GM18511 (cell line): ENCODE data around the gene GTF2H1.
A peak's percentile ranks its signal among the peaks of the same experiment; 100 is the strongest.

ENCODE experiments used
- ATAC-seq: cut with Tn5 transposase; IDR thresholded peaks from one replicate; pipeline ENCODE4 v1.9.1; 2021; ENCODE audit warnings: mild to moderate bottlenecking, moderate library complexity; ENCODE audit not compliant: unreplicated experiment

GTF2H1 gene

GRCh38 chr11:18321969-18322711 is at the start of gene GTF2H1, which contains the start of gene HPS5:
TSS of gene GTF2H1 (plus strand) at chr11:18322567. CDS start at chr11:18333075, 10,508 bp downstream.
TSS of gene HPS5 (minus strand) at chr11:18322140. CDS start at chr11:18317858, 4,282 bp downstream.
- peak; percentile 90 for ATAC-seq

GRCh38 chr11:18277565-18278271 is 44.6 kb upstream of the GTF2H1 start:
- ATAC-seq = no peak

- ATAC-seq = peak; percentile 91
Measured at GRCh38 chr11:18280438-18281045, 41.8 kb upstream of the GTF2H1 start.

GRCh38 chr11:18282626-18283025 is 39.7 kb upstream of the GTF2H1 start:
- no peak for ATAC-seq

GRCh38 chr11:18285841-18286240 is 36.5 kb upstream of the GTF2H1 start:
- ATAC-seq = no peak

- no peak for ATAC-seq
Measured at GRCh38 chr11:18288911-18289310, 33.5 kb upstream of the GTF2H1 start.

- peak; percentile 77 for ATAC-seq
Measured at GRCh38 chr11:18294862-18295261, 27.5 kb upstream of the GTF2H1 start.

GRCh38 chr11:18295316-18295715 is 27.1 kb upstream of the GTF2H1 start:
- ATAC-seq = no peak

- ATAC-seq = no peak
Measured at GRCh38 chr11:18299721-18300120, 22.6 kb upstream of the GTF2H1 start.

GRCh38 chr11:18304745-18305144 is 17.6 kb upstream of the GTF2H1 start:
- no peak for ATAC-seq

- no peak for ATAC-seq
Measured at GRCh38 chr11:18307461-18308139, 14.8 kb upstream of the GTF2H1 start.

GRCh38 chr11:18308242-18308641 is 14.1 kb upstream of the GTF2H1 start:
- no peak for ATAC-seq

GRCh38 chr11:18309691-18310090 is 12.7 kb upstream of the GTF2H1 start:
- ATAC-seq = no peak

- ATAC-seq = peak; percentile 74
Measured at GRCh38 chr11:18310800-18311340, 11.5 kb upstream of the GTF2H1 start.

GRCh38 chr11:18312012-18312411 is 10.4 kb upstream of the GTF2H1 start:
- no peak for ATAC-seq

- ATAC-seq = no peak
Measured at GRCh38 chr11:18312663-18313420, 9.5 kb upstream of the GTF2H1 start.

- no peak for ATAC-seq
Measured at GRCh38 chr11:18313965-18314763, 8.2 kb upstream of the GTF2H1 start.

GRCh38 chr11:18314784-18315523 is 7.4 kb upstream of the GTF2H1 start:
- ATAC-seq = no peak

GRCh38 chr11:18315893-18316292 is 6.5 kb upstream of the GTF2H1 start:
- no peak for ATAC-seq
